SK-N-SH (cell line): ENCODE data around the gene ARF1. TPM values are rescaled to one million over a fixed set of nuclear protein-coding genes. Genes with fewer than 3 reads are reported as not detected.
A peak's percentile ranks its signal among the peaks of the same experiment; 100 is the strongest.

ENCODE experiments used
- CTCF ChIA-PET: fragments of 300-600, 350-600 bp; formaldehyde crosslinking; extraction: SDS; loops from one replicate; lab custom pipeline; 2021; lab: Yijun Ruan, JAX
- POLR2A ChIA-PET: fragments of 350-600 bp; sonication (Branson Sonifier 250); formaldehyde crosslinking; extraction: SDS; loops from one replicate; lab custom pipeline; 2020; ENCODE audit warnings: antibody characterized with exemption, inconsistent platforms; lab: Yijun Ruan, JAX
- DNase-seq: peaks from one replicate; pipeline ENCODE4 v3.0.0; 2012
- H2AFZ ChIP-seq: fragments of 200-600 bp; sonication (generic); 2 replicates; pipeline ENCODE4 v1.8.1; 2016; ENCODE audit warnings: antibody characterized with exemption, mild to moderate bottlenecking, low read depth
- H3F3A ChIP-seq: fragments of 200-600 bp; sonication (generic); replicated peaks from 2 replicates; pipeline ENCODE3; 2016; ENCODE audit warnings: antibody characterized with exemption, mild to moderate bottlenecking; ENCODE audit not compliant: insufficient read depth
- H3K27ac ChIP-seq, 2 experiments: fragments of 200-500 bp in 1 of 2; fragments of 200-600 bp in 1 of 2; sonication (Bioruptor generic) in 1 of 2; sonication (generic), shearing (Covaris generic) in 1 of 2; 2 replicates each; pipeline versions ENCODE4 v1.5.1 to v1.6.1; 2014 to 2016; ENCODE audit warnings: low read depth in 2 of 2, inconsistent platforms in 1 of 2, low read length in 1 of 2, mild to moderate bottlenecking in 1 of 2, mixed read lengths in 1 of 2
- H3K27me3 ChIP-seq: fragments of 200-600 bp; sonication (generic), shearing (Covaris generic); 2 replicates; pipeline ENCODE4 v1.6.1; 2016; ENCODE audit warnings: mixed run types; ENCODE audit not compliant: insufficient read depth
- H3K36me3 ChIP-seq, 2 experiments: fragments of 200-500 bp in 1 of 2; fragments of 200-600 bp in 1 of 2; sonication (Bioruptor generic) in 1 of 2; sonication (generic) in 1 of 2; replicated peaks in 1 of 2; 2 replicates each; pipeline versions ENCODE3 to v1.5.1; 2014 to 2016; ENCODE audit warnings: low read length in 1 of 2, mild to moderate bottlenecking in 1 of 2; ENCODE audit not compliant: insufficient read depth in 2 of 2, control insufficient read depth in 1 of 2
- H3K4me1 ChIP-seq, 2 experiments: fragments of 200-500 bp in 1 of 2; fragments of 200-600 bp in 1 of 2; sonication (Bioruptor generic) in 1 of 2; sonication (generic), shearing (Covaris generic) in 1 of 2; 2 replicates each; pipeline versions ENCODE4 v1.5.1 to v1.6.1; 2014 to 2016; ENCODE audit warnings: low read depth in 1 of 2, low read length in 1 of 2, mixed run types in 1 of 2; ENCODE audit not compliant: insufficient read depth in 2 of 2, control insufficient read depth in 1 of 2
- H3K4me2 ChIP-seq: fragments of 200-600 bp; sonication (generic), shearing (Covaris generic); 2 replicates; pipeline ENCODE4 v1.6.1; 2017; ENCODE audit warnings: mixed run types
- H3K4me3 ChIP-seq, 2 experiments: fragments of 200-500 bp in 1 of 2; fragments of 200-600 bp in 1 of 2; sonication (Bioruptor generic) in 1 of 2; sonication (generic), shearing (Covaris generic) in 1 of 2; 2 replicates each; pipeline versions ENCODE4 v1.5.1 to v1.8.1; 2014 to 2016; ENCODE audit warnings: low read depth in 2 of 2, inconsistent platforms in 1 of 2, low read length in 1 of 2, mild to moderate bottlenecking in 1 of 2, mixed read lengths in 1 of 2, moderate library complexity in 1 of 2
- H3K79me2 ChIP-seq: fragments of 200-600 bp; sonication (generic); 2 replicates; pipeline ENCODE4 v1.8.1; 2017; ENCODE audit warnings: mild to moderate bottlenecking; ENCODE audit not compliant: insufficient read depth
- H3K9ac ChIP-seq: fragments of 200-600 bp; sonication (generic); 2 replicates; pipeline ENCODE4 v1.6.1; 2017; ENCODE audit warnings: mixed run types
- H3K9me2 ChIP-seq: fragments of 200-600 bp; sonication (generic); 2 replicates; pipeline ENCODE4 v1.6.1; 2017; ENCODE audit warnings: mixed run types
- H3K9me3 ChIP-seq: fragments of 200-600 bp; sonication (generic); 2 replicates; pipeline ENCODE4 v1.6.1; 2017; ENCODE audit warnings: mixed run types, mild to moderate bottlenecking, moderate library complexity
- H4K20me1 ChIP-seq: fragments of 200-600 bp; sonication (generic); 2 replicates; pipeline ENCODE4 v1.6.1; 2017; ENCODE audit warnings: mild to moderate bottlenecking, mixed run types; ENCODE audit not compliant: insufficient read depth
- CTCF ChIP-seq: fragments of 200-600 bp; sonication (generic); IDR thresholded peaks from 2 replicates; pipeline ENCODE4 v1.6.1; 2017; ENCODE audit warnings: antibody characterized with exemption, mild to moderate bottlenecking, moderate library complexity
- FOXJ3 ChIP-seq: sonication (generic); formaldehyde crosslinking; IDR thresholded peaks from 2 replicates; pipeline ENCODE4 v1.5.1; 2020; ENCODE audit warnings: mild to moderate bottlenecking, missing genetic modification reagents
- GATA2 ChIP-seq: sonication (generic); formaldehyde crosslinking; IDR thresholded peaks from 2 replicates; pipeline ENCODE4 v1.5.0; 2020; ENCODE audit warnings: mild to moderate bottlenecking, missing genetic modification reagents
- IRF3 ChIP-seq: fragments of 150-350 bp; IDR thresholded peaks from 2 replicates; pipeline ENCODE4 v1.6.1; 2016; ENCODE audit warnings: mild to moderate bottlenecking, low read depth, low read length
- MXI1 ChIP-seq: IDR thresholded peaks from 2 replicates; pipeline ENCODE4 v1.6.1; 2012; ENCODE audit warnings: mild to moderate bottlenecking, low read depth, low read length, improper control_type of control experiment
- RCOR1 ChIP-seq: fragments of 150-350 bp; IDR thresholded peaks from 2 replicates; pipeline ENCODE4 v1.6.1; 2017; ENCODE audit warnings: antibody characterized with exemption, low read length
- RFX5 ChIP-seq: IDR thresholded peaks from 2 replicates; pipeline ENCODE4 v1.6.1; 2012; ENCODE audit warnings: mild to moderate bottlenecking, improper control_type of control experiment, low read length
- SMC3 ChIP-seq: IDR thresholded peaks from 2 replicates; pipeline ENCODE4 v1.6.1; 2012; ENCODE audit warnings: low read depth, low read length, improper control_type of control experiment
- TCF12 ChIP-seq: IDR thresholded peaks from 2 replicates; pipeline ENCODE4 v1.4.0; 2012
- TEAD4 ChIP-seq: IDR thresholded peaks from 2 replicates; pipeline ENCODE4 v1.4.0; 2012; ENCODE audit warnings: mild to moderate bottlenecking, borderline replicate concordance; ENCODE audit not compliant: insufficient read depth
- WGBS: methylation state at CpG from one replicate; pipeline ENCODE4 v1.1.6; 2017; ENCODE audit warnings: low lambda C conversion rate; 5-methylcytosine and 5-hydroxymethylcytosine counted together
- polyA plus RNA-seq, 3 experiments: library from polyadenylated mRNA; depleted of rRNA; stranded (reverse); fragments of >200 nt; gene quantifications; 2 replicates each; pipeline ENCODE4 v1.2.3, GENCODE V29; 2012
- TF ChIP-seq, protein P1 (sequence below): IDR thresholded peaks from 2 replicates; pipeline ENCODE4; 2012
- TF ChIP-seq, protein P2 (sequence below): IDR thresholded peaks from 2 replicates; pipeline ENCODE4 v1.4.0; 2012; ENCODE audit warnings: low read depth, borderline replicate concordance

The ARF1 gene
- polyA plus RNA-seq, 1 of the 3 experiments (the other 2 are of a cell fraction), result 713 TPM

GRCh38 chr1:228084797-228085196 lies 2.3 kb downstream of the ARF1 start:
- DNase-seq, result no peak
- H3K4me1 ChIP-seq, result peaks cover 35 to 43% of the 10 kb centered on the region in 2 experiments
- H4K20me1 ChIP-seq, result peaks cover 68% of the 10 kb centered on the region
- H3K9me3 ChIP-seq, result no peaks in the 10 kb centered on the region
- no peaks in the 10 kb centered on the region for H3K9me2 ChIP-seq
- peaks cover 9 to 17% of the 10 kb centered on the region in 2 experiments for H3K36me3 ChIP-seq
- H3K79me2 ChIP-seq, result peaks cover 100% of the 10 kb centered on the region
- ChIA-PET CTCF (interaction anchor here (1.2 to 1.3 kb wide), 2 partner anchors 13 to 26 kb away, joined by 4 to 6 read pairs; no protein-coding TSS in a partner anchor), POLR2A (no interaction called here)
- H3K4me3 ChIP-seq, result peak overlapping the region; percentile 98 to 99; a peak in 3 of 4 replicates
- peak overlapping the region; percentile 100 for H3K4me2 ChIP-seq
- H3K9ac ChIP-seq, result peak overlapping the region; percentile 98; the same call in 1 of the 2 replicates
- TF ChIP-seq, protein P1, sequence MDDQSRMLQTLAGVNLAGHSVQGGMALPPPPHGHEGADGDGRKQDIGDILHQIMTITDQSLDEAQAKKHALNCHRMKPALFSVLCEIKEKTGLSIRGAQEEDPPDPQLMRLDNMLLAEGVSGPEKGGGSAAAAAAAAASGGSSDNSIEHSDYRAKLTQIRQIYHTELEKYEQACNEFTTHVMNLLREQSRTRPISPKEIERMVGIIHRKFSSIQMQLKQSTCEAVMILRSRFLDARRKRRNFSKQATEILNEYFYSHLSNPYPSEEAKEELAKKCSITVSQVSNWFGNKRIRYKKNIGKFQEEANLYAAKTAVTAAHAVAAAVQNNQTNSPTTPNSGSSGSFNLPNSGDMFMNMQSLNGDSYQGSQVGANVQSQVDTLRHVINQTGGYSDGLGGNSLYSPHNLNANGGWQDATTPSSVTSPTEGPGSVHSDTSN, result no peak
- TF ChIP-seq, protein P2, sequence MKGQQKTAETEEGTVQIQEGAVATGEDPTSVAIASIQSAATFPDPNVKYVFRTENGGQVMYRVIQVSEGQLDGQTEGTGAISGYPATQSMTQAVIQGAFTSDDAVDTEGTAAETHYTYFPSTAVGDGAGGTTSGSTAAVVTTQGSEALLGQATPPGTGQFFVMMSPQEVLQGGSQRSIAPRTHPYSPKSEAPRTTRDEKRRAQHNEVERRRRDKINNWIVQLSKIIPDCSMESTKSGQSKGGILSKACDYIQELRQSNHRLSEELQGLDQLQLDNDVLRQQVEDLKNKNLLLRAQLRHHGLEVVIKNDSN, result no peak
- TF ChIP-seq TEAD4 (no peak), GATA2 (CRISPR knock-in tag) (no peak), CTCF (no peak), TCF12 (no peak), SMC3 (no peak), IRF3 (no peak), RFX5 (no peak), FOXJ3 (CRISPR knock-in tag) (no peak), RCOR1 (no peak), MXI1 (no peak)
- peaks cover 21% of the 10 kb centered on the region for H3F3A ChIP-seq
- 77% methylated on average over 5 of the region's 5 CpGs for WGBS
- peak overlapping the region in 1 of 2 experiments; percentile 68; a peak in 2 of 4 replicates for H3K27ac ChIP-seq
- no peak overlapping the region for H2AFZ ChIP-seq
- no peaks in the 10 kb centered on the region for H3K27me3 ChIP-seq
